ENCODE results near the gene DRC7. TPM values are rescaled to one million over a fixed set of nuclear protein-coding genes. Genes with fewer than 3 reads are reported as not detected.

The DRC7 gene
- total RNA-seq, 1 experiment from 2014 or later = not detected

GRCh38 chr16:57724531-57724930, 29.9 kb downstream of the DRC7 start:
- TF ChIP-seq, protein P1, sequence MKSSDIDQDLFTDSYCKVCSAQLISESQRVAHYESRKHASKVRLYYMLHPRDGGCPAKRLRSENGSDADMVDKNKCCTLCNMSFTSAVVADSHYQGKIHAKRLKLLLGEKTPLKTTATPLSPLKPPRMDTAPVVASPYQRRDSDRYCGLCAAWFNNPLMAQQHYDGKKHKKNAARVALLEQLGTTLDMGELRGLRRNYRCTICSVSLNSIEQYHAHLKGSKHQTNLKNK (CRISPR knock-in tag; IDR thresholded peaks at IDR 0.05) = no peak
- TF ChIP-seq ATF2 (CRISPR knock-in tag; IDR thresholded peaks at IDR 0.05; ENCODE audit: borderline replicate concordance, low read depth) (no peak), ARID4B (CRISPR knock-in tag; IDR thresholded peaks at IDR 0.05; ENCODE audit: borderline replicate concordance) (no peak), GTF2I (CRISPR knock-in tag; conservative IDR thresholded peaks at IDR 0.05) (no peak), FOXP4 (CRISPR knock-in tag; IDR thresholded peaks at IDR 0.05) (no peak), CREB1 (CRISPR knock-in tag; IDR thresholded peaks at IDR 0.05) (no peak), NFYB (CRISPR knock-in tag; conservative IDR thresholded peaks at IDR 0.05; ENCODE audit: low read depth) (no peak), USF1 (CRISPR knock-in tag; IDR thresholded peaks at IDR 0.05) (no peak), RELA (CRISPR knock-in tag; IDR thresholded peaks at IDR 0.05; ENCODE audit: borderline replicate concordance) (no peak), TP53 (CRISPR knock-in tag; IDR thresholded peaks at IDR 0.05) (no peak)
- TF ChIP-seq, protein P2, sequence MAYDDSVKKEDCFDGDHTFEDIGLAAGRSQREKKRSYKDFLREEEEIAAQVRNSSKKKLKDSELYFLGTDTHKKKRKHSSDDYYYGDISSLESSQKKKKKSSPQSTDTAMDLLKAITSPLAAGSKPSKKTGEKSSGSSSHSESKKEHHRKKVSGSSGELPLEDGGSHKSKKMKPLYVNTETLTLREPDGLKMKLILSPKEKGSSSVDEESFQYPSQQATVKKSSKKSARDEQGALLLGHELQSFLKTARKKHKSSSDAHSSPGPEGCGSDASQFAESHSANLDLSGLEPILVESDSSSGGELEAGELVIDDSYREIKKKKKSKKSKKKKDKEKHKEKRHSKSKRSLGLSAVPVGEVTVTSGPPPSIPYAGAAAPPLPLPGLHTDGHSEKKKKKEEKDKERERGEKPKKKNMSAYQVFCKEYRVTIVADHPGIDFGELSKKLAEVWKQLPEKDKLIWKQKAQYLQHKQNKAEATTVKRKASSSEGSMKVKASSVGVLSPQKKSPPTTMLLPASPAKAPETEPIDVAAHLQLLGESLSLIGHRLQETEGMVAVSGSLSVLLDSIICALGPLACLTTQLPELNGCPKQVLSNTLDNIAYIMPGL (CRISPR knock-in tag; IDR thresholded peaks at IDR 0.05) = no peak
- TF ChIP-seq, protein P3, sequence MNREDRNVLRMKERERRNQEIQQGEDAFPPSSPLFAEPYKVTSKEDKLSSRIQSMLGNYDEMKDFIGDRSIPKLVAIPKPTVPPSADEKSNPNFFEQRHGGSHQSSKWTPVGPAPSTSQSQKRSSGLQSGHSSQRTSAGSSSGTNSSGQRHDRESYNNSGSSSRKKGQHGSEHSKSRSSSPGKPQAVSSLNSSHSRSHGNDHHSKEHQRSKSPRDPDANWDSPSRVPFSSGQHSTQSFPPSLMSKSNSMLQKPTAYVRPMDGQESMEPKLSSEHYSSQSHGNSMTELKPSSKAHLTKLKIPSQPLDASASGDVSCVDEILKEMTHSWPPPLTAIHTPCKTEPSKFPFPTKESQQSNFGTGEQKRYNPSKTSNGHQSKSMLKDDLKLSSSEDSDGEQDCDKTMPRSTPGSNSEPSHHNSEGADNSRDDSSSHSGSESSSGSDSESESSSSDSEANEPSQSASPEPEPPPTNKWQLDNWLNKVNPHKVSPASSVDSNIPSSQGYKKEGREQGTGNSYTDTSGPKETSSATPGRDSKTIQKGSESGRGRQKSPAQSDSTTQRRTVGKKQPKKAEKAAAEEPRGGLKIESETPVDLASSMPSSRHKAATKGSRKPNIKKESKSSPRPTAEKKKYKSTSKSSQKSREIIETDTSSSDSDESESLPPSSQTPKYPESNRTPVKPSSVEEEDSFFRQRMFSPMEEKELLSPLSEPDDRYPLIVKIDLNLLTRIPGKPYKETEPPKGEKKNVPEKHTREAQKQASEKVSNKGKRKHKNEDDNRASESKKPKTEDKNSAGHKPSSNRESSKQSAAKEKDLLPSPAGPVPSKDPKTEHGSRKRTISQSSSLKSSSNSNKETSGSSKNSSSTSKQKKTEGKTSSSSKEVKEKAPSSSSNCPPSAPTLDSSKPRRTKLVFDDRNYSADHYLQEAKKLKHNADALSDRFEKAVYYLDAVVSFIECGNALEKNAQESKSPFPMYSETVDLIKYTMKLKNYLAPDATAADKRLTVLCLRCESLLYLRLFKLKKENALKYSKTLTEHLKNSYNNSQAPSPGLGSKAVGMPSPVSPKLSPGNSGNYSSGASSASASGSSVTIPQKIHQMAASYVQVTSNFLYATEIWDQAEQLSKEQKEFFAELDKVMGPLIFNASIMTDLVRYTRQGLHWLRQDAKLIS (CRISPR knock-in tag; IDR thresholded peaks at IDR 0.05; ENCODE audit: borderline replicate concordance) = no peak
- Mint-ChIP-seq H3K36me3 (no peaks in the 10 kb centered on the region), H3K9me3 (no peaks in the 10 kb centered on the region), H3K4me1 (no peaks in the 10 kb centered on the region), H3K4me3 (no peak overlapping the region), H3K27me3 (ENCODE audit: low read depth) (no peaks in the 10 kb centered on the region), H3K27ac (no peak overlapping the region)
- DNase-seq (ENCODE audit: low spot score) = no peak
- ChIA-PET CTCF (no interaction called here), POLR2A (interaction anchor here (0.7 kb wide), 1 partner anchor 49 kb away, joined by 6 read pairs; no protein-coding TSS in a partner anchor)
- no peak for ATAC-seq

Measured in WTC11 (cell line).